DOHH2 (cell line): ENCODE results near the gene KIZ.

Source experiments
- H3F3A ChIP-seq: fragments of 200-600 bp; sonication (generic), shearing (Covaris generic); 2 replicates; pipeline ENCODE4 v1.6.0; 2016; ENCODE audit warnings: antibody characterized with exemption, mild to moderate bottlenecking; ENCODE audit not compliant: control insufficient read depth, insufficient read depth
- H3K27ac ChIP-seq: fragments of 200-600 bp; sonication (generic); 2 replicates; pipeline ENCODE4 v1.5.1; 2014; ENCODE audit warnings: low read depth, mild to moderate bottlenecking, low read length, moderate library complexity
- H3K27me3 ChIP-seq: fragments of 200-600 bp; sonication (generic); 2 replicates; pipeline ENCODE4 v1.6.1; 2014; ENCODE audit warnings: mild to moderate bottlenecking, low read length, mixed read lengths; ENCODE audit not compliant: control insufficient read depth
- H3K36me3 ChIP-seq: fragments of 200-600 bp; sonication (generic); 2 replicates; pipeline ENCODE4 v1.6.1; 2014; ENCODE audit warnings: mild to moderate bottlenecking, low read length, moderate library complexity, mixed read lengths; ENCODE audit not compliant: control insufficient read depth
- H3K4me1 ChIP-seq: fragments of 200-600 bp; sonication (generic); 2 replicates; pipeline ENCODE4 v1.6.1; 2014; ENCODE audit warnings: mild to moderate bottlenecking, low read length, mixed read lengths; ENCODE audit not compliant: control insufficient read depth
- H3K4me2 ChIP-seq: fragments of 200-600 bp; sonication (generic); 2 replicates; pipeline ENCODE4 v1.6.0; 2014; ENCODE audit warnings: mild to moderate bottlenecking, low read length, moderate library complexity
- H3K4me3 ChIP-seq: fragments of 200-600 bp; sonication (generic); 2 replicates; pipeline ENCODE4 v1.5.1; 2014; ENCODE audit warnings: mild to moderate bottlenecking, low read length, mixed read lengths
- H3K79me2 ChIP-seq: fragments of 200-600 bp; sonication (generic); 2 replicates; pipeline ENCODE4 v1.6.1; 2014; ENCODE audit warnings: mild to moderate bottlenecking, low read length, mixed read lengths; ENCODE audit not compliant: control insufficient read depth
- H3K9me2 ChIP-seq: fragments of 200-600 bp; sonication (generic); replicated peaks from 2 replicates; pipeline ENCODE4 v1.6.1; 2014; ENCODE audit warnings: mild to moderate bottlenecking, low read length, mixed read lengths; ENCODE audit not compliant: control insufficient read depth
- H3K9me3 ChIP-seq: fragments of 200-600 bp; sonication (generic); 2 replicates; pipeline ENCODE4 v1.6.1; 2014; ENCODE audit warnings: antibody characterized with exemption, low read length, mixed read lengths; ENCODE audit not compliant: control insufficient read depth, insufficient read depth
- H4K20me1 ChIP-seq: fragments of 200-600 bp; sonication (generic); 2 replicates; pipeline ENCODE4 v1.6.0; 2014; ENCODE audit warnings: low read depth, mild to moderate bottlenecking, antibody characterized with exemption, low read length, moderate library complexity; ENCODE audit not compliant: control insufficient read depth, insufficient read depth
- EZH2phosphoT487 ChIP-seq: fragments of 200-600 bp; sonication (generic); IDR thresholded peaks from 2 replicates; pipeline ENCODE4 v1.6.1; 2017; ENCODE audit warnings: borderline replicate concordance, mild to moderate bottlenecking, antibody characterized with exemption, low read length, moderate library complexity, mixed read lengths
- TF ChIP-seq, protein P1 (sequence below): fragments of 200-600 bp; sonication (generic); IDR thresholded peaks from one replicate; pipeline ENCODE4 v1.5.1; 2014; ENCODE audit warnings: antibody characterized with exemption, mild to moderate bottlenecking, low read depth, low read length; ENCODE audit not compliant: poor library complexity, severe bottlenecking

Gene KIZ

GRCh38 chr20:21172626-21173025 lies 46.7 kb downstream of the KIZ start:
- H3K36me3 ChIP-seq, result no peaks in the 10 kb centered on the region
- no peak overlapping the region for H3K4me2 ChIP-seq
- no peaks in the 10 kb centered on the region for H4K20me1 ChIP-seq
- no peaks in the 10 kb centered on the region for H3F3A ChIP-seq
- H3K4me3 ChIP-seq, result no peak overlapping the region
- H3K27me3 ChIP-seq, result no peaks in the 10 kb centered on the region
- no peak overlapping the region for H3K27ac ChIP-seq
- H3K9me2 ChIP-seq, result no peaks in the 10 kb centered on the region
- peaks cover 2% of the 10 kb centered on the region; the same call in 1 of the 2 replicates for H3K9me3 ChIP-seq
- no peaks in the 10 kb centered on the region for H3K4me1 ChIP-seq
- no peaks in the 10 kb centered on the region for H3K79me2 ChIP-seq
- TF ChIP-seq, protein P1, sequence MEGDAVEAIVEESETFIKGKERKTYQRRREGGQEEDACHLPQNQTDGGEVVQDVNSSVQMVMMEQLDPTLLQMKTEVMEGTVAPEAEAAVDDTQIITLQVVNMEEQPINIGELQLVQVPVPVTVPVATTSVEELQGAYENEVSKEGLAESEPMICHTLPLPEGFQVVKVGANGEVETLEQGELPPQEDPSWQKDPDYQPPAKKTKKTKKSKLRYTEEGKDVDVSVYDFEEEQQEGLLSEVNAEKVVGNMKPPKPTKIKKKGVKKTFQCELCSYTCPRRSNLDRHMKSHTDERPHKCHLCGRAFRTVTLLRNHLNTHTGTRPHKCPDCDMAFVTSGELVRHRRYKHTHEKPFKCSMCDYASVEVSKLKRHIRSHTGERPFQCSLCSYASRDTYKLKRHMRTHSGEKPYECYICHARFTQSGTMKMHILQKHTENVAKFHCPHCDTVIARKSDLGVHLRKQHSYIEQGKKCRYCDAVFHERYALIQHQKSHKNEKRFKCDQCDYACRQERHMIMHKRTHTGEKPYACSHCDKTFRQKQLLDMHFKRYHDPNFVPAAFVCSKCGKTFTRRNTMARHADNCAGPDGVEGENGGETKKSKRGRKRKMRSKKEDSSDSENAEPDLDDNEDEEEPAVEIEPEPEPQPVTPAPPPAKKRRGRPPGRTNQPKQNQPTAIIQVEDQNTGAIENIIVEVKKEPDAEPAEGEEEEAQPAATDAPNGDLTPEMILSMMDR, result no peak
- TF ChIP-seq EZH2phosphoT487, result no peak

GRCh38 chr20:21173485-21173884 lies 47.6 kb downstream of the KIZ start:
- no peaks in the 10 kb centered on the region for H3F3A ChIP-seq
- H3K4me3 ChIP-seq, result no peak overlapping the region
- no peaks in the 10 kb centered on the region for H3K36me3 ChIP-seq
- H3K4me1 ChIP-seq, result no peaks in the 10 kb centered on the region
- TF ChIP-seq EZH2phosphoT487, result no peak
- TF ChIP-seq, protein P1, result no peak
- no peaks in the 10 kb centered on the region for H3K9me2 ChIP-seq
- no peak overlapping the region for H3K27ac ChIP-seq
- no peaks in the 10 kb centered on the region for H3K27me3 ChIP-seq
- H4K20me1 ChIP-seq, result no peaks in the 10 kb centered on the region
- no peak overlapping the region for H3K4me2 ChIP-seq
- H3K79me2 ChIP-seq, result no peaks in the 10 kb centered on the region
- H3K9me3 ChIP-seq, result peaks cover 6% of the 10 kb centered on the region; the same call in 1 of the 2 replicates

- H3K4me3 ChIP-seq, result no peak overlapping the region
- no peaks in the 10 kb centered on the region for H3K27me3 ChIP-seq
- no peaks in the 10 kb centered on the region for H3K79me2 ChIP-seq
- no peaks in the 10 kb centered on the region for H3K36me3 ChIP-seq
- no peaks in the 10 kb centered on the region for H4K20me1 ChIP-seq
- peaks cover 6% of the 10 kb centered on the region; the same call in 1 of the 2 replicates for H3K9me3 ChIP-seq
- TF ChIP-seq, protein P1, result no peak
- H3F3A ChIP-seq, result no peaks in the 10 kb centered on the region
- H3K9me2 ChIP-seq, result no peaks in the 10 kb centered on the region
- no peak overlapping the region for H3K4me2 ChIP-seq
- no peak overlapping the region for H3K27ac ChIP-seq
- H3K4me1 ChIP-seq, result no peaks in the 10 kb centered on the region
These were observed 48.8 kb downstream of the KIZ start for GRCh38 chr20:21174516-21175239.
